IMR-90 (cell line): ENCODE measurements around the gene BPIFB1. TPM values are rescaled to one million over a fixed set of nuclear protein-coding genes. Genes with fewer than 3 reads are reported as not detected.

ENCODE experiments used
- ATAC-seq: fragments of 200-7000 bp; cut with Tn5 transposase; 2 replicates; pipeline ENCODE4 v1.9.1; 2020; ENCODE audit warnings: low read depth, mild to moderate bottlenecking, moderate library complexity
- BruUV-seq: library from RNA; stranded (reverse); fragments of 400-500 nt; replicated peaks from 2 replicates; lab custom pipeline; 2021; lab: Mats Ljungman, UMichigan
- CTCF ChIA-PET: fragments of 300-600 bp; formaldehyde crosslinking; extraction: SDS; loops from one replicate; lab custom pipeline; 2021; ENCODE audit warnings: antibody characterized with exemption; lab: Yijun Ruan, JAX
- POLR2A ChIA-PET: fragments of 300-600 bp; sonication (Branson Sonifier 250); formaldehyde crosslinking; loops from one replicate; lab custom pipeline; 2022; ENCODE audit warnings: antibody characterized with exemption; ENCODE audit not compliant: unreplicated experiment; lab: Charles Lee
- DNase-seq: peaks from one replicate; pipeline ENCODE4 v3.0.0; 2013
- H2AFZ ChIP-seq: replicated peaks from 2 replicates; pipeline ENCODE3; 2013; ENCODE audit warnings: low read length, mild to moderate bottlenecking; ENCODE audit not compliant: poor library complexity
- H2AK5ac ChIP-seq: 2 replicates; pipeline ENCODE4 v1.6.1; 2013; ENCODE audit warnings: low read depth, low read length, inconsistent platforms
- H2AK9ac ChIP-seq: replicated peaks from 2 replicates; pipeline ENCODE3; 2013; ENCODE audit warnings: mild to moderate bottlenecking, low read depth, low read length, moderate library complexity; ENCODE audit not compliant: poor library complexity
- H2BK120ac ChIP-seq: 2 replicates; pipeline ENCODE4 v1.6.1; 2013; ENCODE audit warnings: low read depth, low read length, inconsistent platforms
- H2BK15ac ChIP-seq: 3 replicates; pipeline ENCODE4 v1.6.1; 2013; ENCODE audit warnings: low read depth, low read length, inconsistent platforms
- H2BK20ac ChIP-seq: 2 replicates; pipeline ENCODE4 v1.6.1; 2013; ENCODE audit warnings: low read depth, mild to moderate bottlenecking, inconsistent platforms, low read length, moderate library complexity
- H2BK5ac ChIP-seq: 2 replicates; pipeline ENCODE4 v1.6.1; 2013; ENCODE audit warnings: mild to moderate bottlenecking, low read depth, low read length, inconsistent platforms; ENCODE audit not compliant: poor library complexity, severe bottlenecking
- H3K14ac ChIP-seq: replicated peaks from 2 replicates; pipeline ENCODE4 v1.6.1; 2013; ENCODE audit warnings: low read depth, low read length, inconsistent platforms
- H3K18ac ChIP-seq: 2 replicates; pipeline ENCODE4 v1.6.1; 2013; ENCODE audit warnings: low read depth, low read length, control low read depth
- H3K23ac ChIP-seq: 2 replicates; pipeline ENCODE4 v1.6.1; 2013; ENCODE audit warnings: low read depth, low read length, inconsistent platforms
- H3K27ac ChIP-seq: 2 replicates; pipeline ENCODE4 v1.5.1; 2013; ENCODE audit warnings: mild to moderate bottlenecking, control low read depth, low read length; ENCODE audit not compliant: insufficient read depth
- H3K27me3 ChIP-seq: 2 replicates; pipeline ENCODE4 v1.6.1; 2013; ENCODE audit warnings: low read length; ENCODE audit not compliant: control insufficient read depth, insufficient read depth
- H3K36me3 ChIP-seq: 2 replicates; pipeline ENCODE4 v1.6.1; 2013; ENCODE audit warnings: low read length, mixed read lengths; ENCODE audit not compliant: control insufficient read depth, insufficient read depth
- H3K4ac ChIP-seq: 2 replicates; pipeline ENCODE4 v1.6.1; 2013; ENCODE audit warnings: low read depth, low read length, inconsistent platforms
- H3K4me1 ChIP-seq: 2 replicates; pipeline ENCODE4 v1.6.1; 2013; ENCODE audit warnings: low read length, mixed read lengths; ENCODE audit not compliant: control insufficient read depth, insufficient read depth
- H3K4me2 ChIP-seq: 2 replicates; pipeline ENCODE4 v1.6.1; 2013; ENCODE audit warnings: low read depth, mild to moderate bottlenecking, control low read depth, low read length, moderate library complexity
- H3K4me3 ChIP-seq: 2 replicates; pipeline ENCODE4 v1.5.1; 2013; ENCODE audit warnings: low read depth, mild to moderate bottlenecking, control low read depth, low read length, moderate library complexity; ENCODE audit not compliant: insufficient read depth
- H3K56ac ChIP-seq: 2 replicates; pipeline ENCODE4 v1.6.1; 2013; ENCODE audit warnings: low read length, inconsistent platforms; ENCODE audit not compliant: insufficient read depth; ENCODE audit errors: extremely low read depth
- H3K79me1 ChIP-seq, 2 experiments: 2 replicates each; pipeline ENCODE4 v1.6.1; 2013; ENCODE audit warnings: low read length in 2 of 2, inconsistent platforms in 1 of 2, low read depth in 1 of 2
- H3K9ac ChIP-seq: 2 replicates; pipeline ENCODE4 v1.6.1; 2013; ENCODE audit warnings: low read depth, low read length, control low read depth
- H3K9me1 ChIP-seq: 2 replicates; pipeline ENCODE4 v1.6.1; 2013; ENCODE audit warnings: low read length, inconsistent platforms; ENCODE audit not compliant: insufficient read depth
- H3K9me3 ChIP-seq: 2 replicates; pipeline ENCODE4 v1.6.1; 2013; ENCODE audit warnings: low read length; ENCODE audit not compliant: control insufficient read depth, insufficient read depth
- H4K20me1 ChIP-seq: 2 replicates; pipeline ENCODE4 v1.6.1; 2013; ENCODE audit warnings: low read length, inconsistent platforms; ENCODE audit not compliant: insufficient read depth
- H4K5ac ChIP-seq: 2 replicates; pipeline ENCODE4 v1.6.1; 2013; ENCODE audit warnings: mild to moderate bottlenecking, low read depth, low read length, control low read depth
- H4K8ac ChIP-seq, 2 experiments: 2 replicates each; pipeline ENCODE4 v1.6.1; 2013; ENCODE audit warnings: low read depth in 2 of 2, low read length in 2 of 2, control low read depth in 1 of 2, inconsistent platforms in 1 of 2
- H4K91ac ChIP-seq: 2 replicates; pipeline ENCODE4 v1.6.1; 2013; ENCODE audit warnings: low read depth, low read length, inconsistent platforms; ENCODE audit not compliant: insufficient read depth
- BHLHE40 ChIP-seq: fragments of 150-350 bp; IDR thresholded peaks from 2 replicates; pipeline ENCODE4 v1.6.1; 2016; ENCODE audit warnings: mild to moderate bottlenecking, low read depth, low read length
- CEBPB ChIP-seq: IDR thresholded peaks from 2 replicates; pipeline ENCODE4 v1.6.1; 2012; ENCODE audit warnings: low read depth, low read length, improper control_type of control experiment
- CHD1 ChIP-seq: IDR thresholded peaks from 2 replicates; pipeline ENCODE4 v1.6.1; 2012; ENCODE audit warnings: low read depth, low read length, improper control_type of control experiment
- FOS ChIP-seq: fragments of 150-350 bp; IDR thresholded peaks from 2 replicates; pipeline ENCODE4 v1.6.1; 2016; ENCODE audit warnings: low read depth, low read length
- MAFK ChIP-seq: IDR thresholded peaks from 2 replicates; pipeline ENCODE4 v1.6.1; 2012; ENCODE audit warnings: low read depth, low read length, improper control_type of control experiment
- MAZ ChIP-seq: IDR thresholded peaks from 2 replicates; pipeline ENCODE4 v1.6.1; 2012; ENCODE audit warnings: low read depth, mild to moderate bottlenecking, low read length, improper control_type of control experiment, moderate library complexity, borderline replicate concordance
- MXI1 ChIP-seq: IDR thresholded peaks from 2 replicates; pipeline ENCODE4 v1.6.1; 2012; ENCODE audit warnings: low read depth, mild to moderate bottlenecking, low read length, moderate library complexity, borderline replicate concordance
- NFE2L2 ChIP-seq: fragments of 150-350 bp; IDR thresholded peaks from 2 replicates; pipeline ENCODE4 v1.6.1; 2016; ENCODE audit warnings: low read depth, mild to moderate bottlenecking, low read length
- POLR2A ChIP-seq: IDR thresholded peaks from 2 replicates; pipeline ENCODE4 v1.6.1; 2012; ENCODE audit warnings: mild to moderate bottlenecking, low read depth, low read length
- RAD21 ChIP-seq: IDR thresholded peaks from 2 replicates; pipeline ENCODE4 v1.6.1; 2012; ENCODE audit warnings: low read length, improper control_type of control experiment
- RCOR1 ChIP-seq: IDR thresholded peaks from 2 replicates; pipeline ENCODE4 v1.6.1; 2012; ENCODE audit warnings: mild to moderate bottlenecking, low read length, improper control_type of control experiment; ENCODE audit not compliant: insufficient replicate concordance
- RFX5 ChIP-seq: IDR thresholded peaks from 2 replicates; pipeline ENCODE4 v1.8.0; 2012; ENCODE audit warnings: low read depth, mild to moderate bottlenecking, low read length, moderate library complexity
- SMC3 ChIP-seq: fragments of 150-350 bp; IDR thresholded peaks from 2 replicates; pipeline ENCODE4 v1.6.1; 2016; ENCODE audit warnings: low read depth, mild to moderate bottlenecking, antibody characterized with exemption, low read length, moderate library complexity
- WGBS, 2 experiments: methylation state at CpG; one replicate each; pipeline versions ENCODE4 v1.1.5 to v1.1.7; 2013; ENCODE audit warnings: missing lambda C conversion rate in 2 of 2; ENCODE audit not compliant: insufficient read length in 1 of 2; ENCODE audit errors: extremely low coverage in 2 of 2; 5-methylcytosine and 5-hydroxymethylcytosine counted together
- dilution Hi-C: fragments of 300-500 bp; cut with HindIII; formaldehyde crosslinking; loops from one replicate; pipeline ENCODE4 v1.14.3; 2018; ENCODE audit warnings: low sequenced_read_pairs; ENCODE audit not compliant: unreplicated experiment
- in situ Hi-C: fragments of 300-500 bp; cut with MboI; formaldehyde crosslinking; loops from 3 replicates; pipeline ENCODE4 v1.14.3; 2019; ENCODE audit warnings: low sequenced_read_pairs, inconsistent platforms, mixed read lengths
- intact Hi-C: fragments of 100-400 bp; cut with micrococcal nuclease; formaldehyde crosslinking; loops from 2 replicates; pipeline ENCODE4 v1.10.0; 2022
- polyA plus RNA-seq, 3 experiments: library from polyadenylated mRNA; depleted of rRNA; stranded (reverse); fragments of >200 nt; gene quantifications; 2 replicates each; pipeline ENCODE4 v1.2.3, GENCODE V29; 2012; ENCODE audit warnings: low replicate concordance in 1 of 3
- total RNA-seq: library from RNA; depleted of rRNA; stranded (reverse); fragments of >200 nt; gene quantifications from 2 replicates; pipeline ENCODE4 v1.2.3, GENCODE V29; 2012
- TF ChIP-seq, protein P1 (sequence below): fragments of 150-350 bp; IDR thresholded peaks from 2 replicates; pipeline ENCODE4 v1.6.1; 2017; ENCODE audit warnings: mild to moderate bottlenecking, antibody characterized with exemption, low read length, low read depth
- TF ChIP-seq, protein P2 (sequence below): fragments of 150-350 bp; IDR thresholded peaks from 2 replicates; pipeline ENCODE4 v1.6.1; 2016; ENCODE audit warnings: low read depth, mild to moderate bottlenecking, low read length, moderate library complexity, borderline replicate concordance
- TF ChIP-seq, protein P3 (sequence below): conservative IDR thresholded peaks from 2 replicates; pipeline ENCODE4 v1.5.1; 2012; ENCODE audit warnings: mild to moderate bottlenecking, low read depth, low read length, improper control_type of control experiment

Gene BPIFB1
- total and polyA plus RNA-seq, 2 of the 4 experiments (the other 2 are of a cell fraction), result not detected

DNA sequence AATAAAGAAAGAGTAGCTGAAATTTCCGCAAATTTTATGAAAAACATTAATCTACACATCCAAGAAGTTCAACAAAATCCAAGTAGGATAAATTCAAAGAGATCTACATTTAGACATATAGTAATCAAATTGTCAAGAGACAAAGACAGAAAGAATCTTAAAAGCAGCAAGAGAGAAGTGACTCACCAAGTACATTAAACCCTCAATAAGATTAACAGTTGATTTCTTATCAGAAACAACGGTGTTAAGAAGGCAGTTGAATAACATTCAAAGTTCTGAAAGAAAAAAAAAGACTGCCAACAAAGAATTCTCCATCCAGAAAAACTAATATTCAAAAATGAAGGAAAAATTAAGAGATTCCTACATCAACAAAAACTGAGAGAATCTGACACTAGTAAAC is 28.0 kb upstream of the BPIFB1 start:
- dilution Hi-C loops, result no loop called here

More for the DNA sequence above, 28.0 kb upstream of the BPIFB1 start:
- Histone ChIP-seq H4K91ac (no peak overlapping the region), H3K4me2 (no peak overlapping the region), H3K9me3 (no peaks in the 10 kb centered on the region), H3K14ac (no peak overlapping the region), H3K23ac (no peak overlapping the region), H3K4ac (no peak overlapping the region), H2BK120ac (no peak overlapping the region), H3K18ac (no peak overlapping the region), H3K4me1 (no peaks in the 10 kb centered on the region), H2AFZ (no peak overlapping the region), H4K20me1 (no peaks in the 10 kb centered on the region), H3K9me1 (no peaks in the 10 kb centered on the region), H3K9ac (no peak overlapping the region), H2BK15ac (no peak overlapping the region), H3K79me1 (no peaks in the 10 kb centered on the region), H3K27me3 (no peaks in the 10 kb centered on the region), H2AK5ac (no peak overlapping the region), H2AK9ac (no peak overlapping the region), H3K4me3 (no peak overlapping the region), H3K36me3 (no peaks in the 10 kb centered on the region), H3K56ac (no peak overlapping the region), H4K5ac (no peak overlapping the region), H2BK20ac (no peak overlapping the region), H2BK5ac (no peak overlapping the region), H3K27ac (no peak overlapping the region), H4K8ac (no peak overlapping the region)
- intact Hi-C loops, result no loop called here
- ATAC-seq, result no peak
- WGBS, 2 experiments, result no CpG with 5 or more reads among the region's 2 CpGs
- POLR2A ChIA-PET, result no interaction called here
- BruUV-seq, result no TSS peak
- CTCF ChIA-PET, result no interaction called here
- TF ChIP-seq, protein P1, sequence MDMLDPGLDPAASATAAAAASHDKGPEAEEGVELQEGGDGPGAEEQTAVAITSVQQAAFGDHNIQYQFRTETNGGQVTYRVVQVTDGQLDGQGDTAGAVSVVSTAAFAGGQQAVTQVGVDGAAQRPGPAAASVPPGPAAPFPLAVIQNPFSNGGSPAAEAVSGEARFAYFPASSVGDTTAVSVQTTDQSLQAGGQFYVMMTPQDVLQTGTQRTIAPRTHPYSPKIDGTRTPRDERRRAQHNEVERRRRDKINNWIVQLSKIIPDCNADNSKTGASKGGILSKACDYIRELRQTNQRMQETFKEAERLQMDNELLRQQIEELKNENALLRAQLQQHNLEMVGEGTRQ, result no peak
- TF ChIP-seq CEBPB, result no peak
- no peak for TF ChIP-seq MXI1
- no peak for TF ChIP-seq CHD1
- TF ChIP-seq, protein P2, sequence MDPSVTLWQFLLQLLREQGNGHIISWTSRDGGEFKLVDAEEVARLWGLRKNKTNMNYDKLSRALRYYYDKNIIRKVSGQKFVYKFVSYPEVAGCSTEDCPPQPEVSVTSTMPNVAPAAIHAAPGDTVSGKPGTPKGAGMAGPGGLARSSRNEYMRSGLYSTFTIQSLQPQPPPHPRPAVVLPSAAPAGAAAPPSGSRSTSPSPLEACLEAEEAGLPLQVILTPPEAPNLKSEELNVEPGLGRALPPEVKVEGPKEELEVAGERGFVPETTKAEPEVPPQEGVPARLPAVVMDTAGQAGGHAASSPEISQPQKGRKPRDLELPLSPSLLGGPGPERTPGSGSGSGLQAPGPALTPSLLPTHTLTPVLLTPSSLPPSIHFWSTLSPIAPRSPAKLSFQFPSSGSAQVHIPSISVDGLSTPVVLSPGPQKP, result no peak
- no peak for TF ChIP-seq RFX5
- TF ChIP-seq MAZ, result no peak
- TF ChIP-seq RCOR1, result no peak
- no peak for TF ChIP-seq RAD21
- no peak for TF ChIP-seq BHLHE40
- TF ChIP-seq, protein P3, sequence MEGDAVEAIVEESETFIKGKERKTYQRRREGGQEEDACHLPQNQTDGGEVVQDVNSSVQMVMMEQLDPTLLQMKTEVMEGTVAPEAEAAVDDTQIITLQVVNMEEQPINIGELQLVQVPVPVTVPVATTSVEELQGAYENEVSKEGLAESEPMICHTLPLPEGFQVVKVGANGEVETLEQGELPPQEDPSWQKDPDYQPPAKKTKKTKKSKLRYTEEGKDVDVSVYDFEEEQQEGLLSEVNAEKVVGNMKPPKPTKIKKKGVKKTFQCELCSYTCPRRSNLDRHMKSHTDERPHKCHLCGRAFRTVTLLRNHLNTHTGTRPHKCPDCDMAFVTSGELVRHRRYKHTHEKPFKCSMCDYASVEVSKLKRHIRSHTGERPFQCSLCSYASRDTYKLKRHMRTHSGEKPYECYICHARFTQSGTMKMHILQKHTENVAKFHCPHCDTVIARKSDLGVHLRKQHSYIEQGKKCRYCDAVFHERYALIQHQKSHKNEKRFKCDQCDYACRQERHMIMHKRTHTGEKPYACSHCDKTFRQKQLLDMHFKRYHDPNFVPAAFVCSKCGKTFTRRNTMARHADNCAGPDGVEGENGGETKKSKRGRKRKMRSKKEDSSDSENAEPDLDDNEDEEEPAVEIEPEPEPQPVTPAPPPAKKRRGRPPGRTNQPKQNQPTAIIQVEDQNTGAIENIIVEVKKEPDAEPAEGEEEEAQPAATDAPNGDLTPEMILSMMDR, result no peak
- TF ChIP-seq FOS, result no peak
- TF ChIP-seq MAFK, result no peak
- TF ChIP-seq POLR2A, result no peak
- no peak for TF ChIP-seq NFE2L2
- TF ChIP-seq SMC3, result no peak
- in situ Hi-C loops, result no loop called here
- no peak for DNase-seq
